Lower leg skin (tissue), 3 donors: ENCODE data around the gene SDK2.

Source experiments
- CTCF ChIP-seq, 3 donors: fragments of 450-650 bp; IDR thresholded peaks; one replicate each; pipeline ENCODE4 v1.5.1; 2016; ENCODE audit warnings: antibody characterized with exemption in 3 of 3, mild to moderate bottlenecking in 3 of 3, moderate library complexity in 2 of 3
- POLR2A ChIP-seq, 2 donors: fragments of 450-650 bp; IDR thresholded peaks; one replicate each; pipeline ENCODE4 v1.6.1; 2016 to 2017; ENCODE audit warnings: antibody characterized with exemption in 2 of 2, mild to moderate bottlenecking in 1 of 2, moderate library complexity in 1 of 2

- TF ChIP-seq POLR2A (IDR thresholded peaks at IDR 0.05) (no peak), CTCF (IDR thresholded peaks at IDR 0.05) (no peak)
Measured at GRCh38 chr17:73598212-73598611, 46.0 kb downstream of the SDK2 start.
